GM18873 (cell line): ENCODE data around the gene MVB12B.

ENCODE experiments used
- ATAC-seq: cut with Tn5 transposase; IDR thresholded peaks from one replicate; pipeline ENCODE4 v1.9.1; 2021; ENCODE audit warnings: mild to moderate bottlenecking, moderate library complexity, moderate number of reproducible peaks; ENCODE audit not compliant: unreplicated experiment, low FRiP score

The MVB12B gene

DNA sequence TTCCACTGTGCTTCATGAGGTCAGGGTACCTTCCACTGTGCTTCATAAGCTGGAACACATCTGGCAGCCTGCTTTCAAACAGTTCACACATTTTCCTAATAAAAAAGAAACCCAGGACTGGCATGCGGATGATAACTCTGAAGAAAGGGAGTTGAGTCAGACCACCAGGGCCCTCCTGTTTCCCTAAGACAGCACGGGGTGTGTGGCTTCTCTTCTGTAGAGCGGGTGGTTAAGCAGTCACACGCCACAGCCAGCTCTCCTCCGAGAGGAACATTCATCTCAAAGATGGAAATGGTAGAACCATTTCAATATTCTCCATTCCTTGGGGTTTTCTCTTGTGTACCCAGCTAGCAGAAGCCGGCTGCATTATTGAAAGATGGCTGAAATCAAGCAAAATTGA is 159.0 kb downstream of the MVB12B start:
- no peak for ATAC-seq

GRCh38 chr9:126486276-126486675 is 159.6 kb downstream of the MVB12B start:
- ATAC-seq: no peak

GRCh38 chr9:126487856-126488255 is 161.2 kb downstream of the MVB12B start:
- ATAC-seq: no peak

DNA sequence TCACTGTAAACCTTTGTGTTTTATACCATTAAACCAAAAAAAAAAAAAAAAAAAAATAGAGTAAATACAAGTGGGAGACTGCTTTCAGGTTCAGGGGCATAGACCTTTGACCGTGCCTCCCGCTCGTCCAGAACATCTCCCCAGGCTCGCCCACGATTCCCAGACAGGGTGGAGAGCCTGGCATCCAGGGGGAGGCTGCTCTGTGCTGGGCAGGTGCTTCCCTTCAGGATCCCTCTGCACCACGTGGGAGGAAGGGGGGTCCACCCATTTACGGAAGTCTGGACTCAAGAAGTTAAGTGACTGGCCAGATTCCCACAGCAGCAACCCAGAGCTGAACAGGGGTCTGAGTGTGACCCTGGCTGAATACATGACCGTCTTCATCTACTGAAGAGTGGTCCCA is 161.7 kb downstream of the MVB12B start:
- no peak for ATAC-seq

DNA sequence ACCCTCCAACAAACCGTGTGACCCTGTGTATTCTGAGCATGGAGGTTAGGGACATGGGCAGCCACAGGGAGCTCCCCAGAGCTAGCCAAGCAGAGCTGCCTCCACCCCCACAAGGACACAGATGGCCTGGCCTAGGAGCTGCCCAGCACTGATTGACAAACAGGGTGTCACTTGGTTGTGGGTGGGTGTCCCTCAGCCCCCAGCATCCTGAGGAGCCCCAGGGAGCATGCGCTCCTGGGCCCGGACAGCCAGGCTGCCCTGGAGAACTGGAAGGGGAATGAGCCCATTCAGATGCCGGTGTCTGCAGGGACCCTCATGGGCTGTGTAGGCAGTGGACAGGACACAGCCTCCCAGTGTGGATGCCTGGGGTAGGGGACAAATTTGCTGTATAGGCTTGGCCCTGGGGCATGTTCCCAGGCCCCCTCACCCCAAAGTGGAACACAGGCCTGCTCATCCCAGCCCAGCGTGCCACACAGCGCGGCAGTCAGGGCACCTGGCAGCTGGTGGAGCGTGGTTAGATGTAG is 162.3 kb downstream of the MVB12B start:
- no peak for ATAC-seq

DNA sequence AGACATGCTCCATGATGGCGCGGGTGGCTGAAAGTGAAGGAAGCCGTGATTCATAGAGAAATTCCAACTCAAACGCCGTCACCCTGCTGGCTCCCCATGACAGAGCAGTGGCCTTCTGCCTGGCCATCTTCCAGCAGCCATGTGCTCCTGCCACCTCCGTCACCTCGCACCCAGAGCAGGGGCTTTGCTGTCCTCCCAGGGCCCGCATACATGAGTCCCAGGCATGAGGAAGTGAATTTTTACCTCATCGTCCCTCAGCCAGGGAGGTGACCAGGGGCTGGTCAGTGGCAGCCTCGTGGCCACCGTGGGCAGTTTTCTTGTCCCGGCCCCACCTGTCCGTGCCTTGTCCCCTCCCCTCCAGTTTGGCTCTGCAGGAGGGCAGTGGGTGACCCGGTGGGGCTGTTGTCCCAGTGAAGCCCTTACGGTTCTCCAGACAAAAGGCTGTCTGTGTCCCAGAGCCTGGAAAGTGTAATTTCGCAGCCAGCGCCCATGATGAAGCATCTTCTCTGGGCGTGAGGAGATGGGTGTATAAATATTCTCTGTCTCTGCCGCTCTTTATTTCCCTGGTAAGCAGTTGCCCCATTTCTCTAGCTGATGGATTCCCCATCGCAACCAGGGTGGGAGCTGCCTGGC is 163.1 kb downstream of the MVB12B start:
- no peak for ATAC-seq

DNA sequence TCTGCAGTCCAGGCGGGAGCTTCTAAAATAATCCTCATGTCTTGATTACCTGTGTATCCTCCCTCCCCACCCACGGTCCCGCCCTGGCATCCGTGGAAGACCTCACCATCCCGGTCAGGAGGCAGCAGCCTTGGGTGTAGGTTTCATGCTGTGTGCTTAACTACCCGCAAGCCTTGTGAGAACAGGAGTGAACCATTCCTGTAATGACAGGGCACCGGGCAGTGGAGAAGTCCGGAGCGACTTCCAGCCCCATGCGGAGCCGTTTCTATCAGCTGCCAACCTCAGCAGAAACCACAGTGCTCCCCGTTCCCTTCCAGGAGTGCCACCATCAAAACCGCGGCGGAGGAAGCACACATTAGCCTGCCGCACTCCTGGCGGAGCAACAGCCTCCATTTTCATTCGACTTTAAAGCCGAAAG is 163.6 kb downstream of the MVB12B start:
- no peak for ATAC-seq

DNA sequence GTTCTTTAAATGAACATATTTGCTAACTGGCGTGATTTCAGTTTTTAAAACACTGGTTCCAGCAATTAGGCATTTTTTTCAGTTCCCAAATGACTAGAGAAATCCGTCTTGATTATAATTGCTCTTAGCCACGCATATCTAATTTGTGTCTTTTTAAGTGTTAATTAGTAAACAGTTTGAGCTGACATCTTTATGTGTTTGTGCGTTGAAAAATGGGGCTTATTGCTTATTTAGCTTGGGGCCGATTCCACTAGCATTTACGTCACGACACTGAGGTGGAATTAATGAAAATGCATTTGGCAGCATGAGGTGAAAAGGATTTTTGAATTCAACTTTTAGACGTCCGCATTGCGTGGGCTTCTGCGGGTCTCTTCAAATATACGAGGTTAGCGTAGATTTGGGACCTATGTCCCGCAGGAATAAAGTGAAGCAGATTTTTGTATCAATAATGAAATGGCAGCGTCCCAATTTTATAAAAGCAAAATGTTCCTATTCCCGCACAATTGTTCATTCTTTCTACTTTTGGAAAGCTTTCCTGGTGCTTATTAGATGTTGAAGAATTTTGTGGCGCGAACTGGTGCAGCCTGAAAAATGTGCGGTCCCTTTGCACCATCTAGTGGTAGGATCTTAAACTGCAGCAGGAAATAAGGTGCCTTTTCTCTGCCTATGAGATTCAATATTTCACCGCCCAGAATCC is 164.4 kb downstream of the MVB12B start:
- no peak for ATAC-seq

- no peak for ATAC-seq
Measured at GRCh38 chr9:126491568-126491879, 164.9 kb downstream of the MVB12B start.

DNA sequence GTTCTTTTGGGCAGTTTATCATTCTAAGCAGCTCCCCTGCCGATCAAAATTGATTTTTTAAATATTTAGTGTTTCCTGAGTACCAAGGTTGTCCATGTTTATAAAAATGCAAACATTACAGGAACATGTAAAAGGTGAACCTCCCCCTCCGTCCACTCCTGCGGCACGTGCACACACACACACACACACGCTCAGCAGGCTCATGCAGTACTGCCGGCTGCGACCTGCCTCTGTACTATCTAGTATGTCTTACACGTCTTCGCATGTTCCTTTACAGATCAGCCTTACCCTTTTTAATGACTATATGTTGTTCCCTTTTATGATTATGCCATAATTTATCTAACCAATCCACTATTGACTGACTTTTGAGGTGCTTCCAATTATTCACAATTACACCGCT is 165.3 kb downstream of the MVB12B start:
- no peak for ATAC-seq

- no peak for ATAC-seq
Measured at GRCh38 chr9:126494264-126494663, 167.6 kb downstream of the MVB12B start.

- no peak for ATAC-seq
Measured at GRCh38 chr9:126494746-126495145, 168.1 kb downstream of the MVB12B start.

DNA sequence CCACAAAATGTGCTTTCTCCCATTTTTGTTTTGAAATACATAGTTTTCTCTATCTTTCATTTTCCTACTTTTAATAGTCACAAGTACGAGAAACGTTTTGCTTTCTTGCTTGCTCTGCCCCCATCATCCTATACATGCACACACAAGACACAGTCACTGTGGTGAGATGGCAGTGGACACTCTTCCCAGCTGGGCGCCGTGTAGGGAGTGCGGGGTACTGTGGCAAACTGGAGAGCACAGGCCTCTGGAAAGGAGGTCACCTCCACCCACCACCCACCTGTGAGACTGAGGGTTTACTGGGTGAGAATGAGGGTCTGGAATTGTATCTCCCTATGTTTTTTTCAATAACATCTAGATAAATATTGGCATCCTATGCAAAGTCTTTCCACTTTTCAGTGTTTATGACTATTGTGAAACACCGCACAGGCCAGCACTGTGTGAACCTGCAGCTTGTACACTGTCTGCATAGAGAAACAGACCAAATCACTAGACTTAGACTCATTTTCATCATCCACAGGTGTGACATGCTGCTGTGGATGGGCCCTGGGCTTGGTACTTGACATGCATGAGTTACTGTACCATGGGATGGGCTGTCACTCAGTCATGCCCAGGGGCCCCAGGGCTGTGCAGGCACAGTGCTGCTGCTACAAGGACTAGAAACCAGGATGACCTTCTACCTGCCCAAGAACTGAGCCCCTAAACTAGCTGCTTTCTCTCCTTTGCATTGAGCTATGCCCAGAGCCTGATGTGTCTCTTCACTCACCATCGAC is 169.0 kb downstream of the MVB12B start:
- no peak for ATAC-seq

DNA sequence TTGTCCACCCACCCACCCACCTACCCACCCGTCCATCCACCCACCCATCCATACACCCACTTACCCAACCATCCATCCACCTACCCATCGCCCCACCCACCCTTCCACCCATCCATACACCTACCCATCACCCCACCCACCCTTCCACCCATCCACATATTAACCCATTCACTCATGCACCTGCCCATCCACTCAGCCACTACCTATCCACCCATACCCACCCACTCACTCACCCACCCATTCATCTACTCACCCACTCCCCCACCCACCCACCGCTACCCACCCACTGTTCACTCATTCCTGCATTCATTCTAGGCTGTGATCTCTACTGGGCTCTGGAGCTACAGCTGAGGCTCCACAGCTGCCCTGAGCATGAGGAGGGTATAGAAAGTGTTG is 169.6 kb downstream of the MVB12B start:
- ATAC-seq: no peak

DNA sequence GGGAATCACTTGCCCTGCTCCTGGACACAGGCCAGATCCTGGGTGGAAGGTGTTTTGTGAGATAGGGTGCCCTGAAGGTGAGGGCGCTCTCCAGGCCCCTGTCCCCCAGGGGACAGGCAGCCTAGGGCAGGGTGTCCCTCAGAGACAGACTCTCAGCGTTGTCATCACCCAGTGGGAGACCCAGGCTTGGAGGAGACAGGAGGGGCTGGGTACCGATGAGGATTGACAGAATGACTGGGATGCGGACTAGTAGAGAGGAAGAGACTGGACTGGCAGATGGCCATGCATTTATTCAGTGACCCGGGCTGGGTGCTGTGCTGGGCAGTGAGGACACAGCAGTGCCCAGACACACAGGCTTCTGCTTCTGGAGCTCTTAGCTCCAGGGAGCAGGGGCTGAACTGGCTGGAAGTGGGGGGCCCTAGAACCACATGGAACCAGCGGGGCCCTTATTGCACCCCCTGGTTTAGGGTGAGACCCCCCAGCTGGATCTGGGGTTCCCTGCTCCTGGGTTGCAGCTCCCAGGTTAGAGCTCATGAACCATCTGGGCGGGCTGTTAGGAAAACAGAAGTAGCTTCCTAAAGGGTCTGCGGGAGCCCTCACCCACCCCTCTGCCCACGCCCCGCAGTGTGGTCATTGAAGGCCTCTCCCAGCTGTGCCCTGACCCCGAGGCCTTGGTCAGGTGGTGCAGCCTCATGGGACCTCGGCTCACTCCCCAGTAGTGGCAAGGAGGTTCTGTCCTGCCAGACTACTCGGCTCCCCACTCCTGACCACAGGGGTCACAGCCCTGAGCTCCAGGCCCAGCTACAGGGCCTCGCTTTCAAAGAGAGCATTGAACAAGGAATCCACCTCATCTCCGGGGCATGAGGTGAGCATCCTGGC is 170.4 kb downstream of the MVB12B start:
- no peak for ATAC-seq

GRCh38 chr9:126497660-126498275 is 171.1 kb downstream of the MVB12B start:
- ATAC-seq: no peak

DNA sequence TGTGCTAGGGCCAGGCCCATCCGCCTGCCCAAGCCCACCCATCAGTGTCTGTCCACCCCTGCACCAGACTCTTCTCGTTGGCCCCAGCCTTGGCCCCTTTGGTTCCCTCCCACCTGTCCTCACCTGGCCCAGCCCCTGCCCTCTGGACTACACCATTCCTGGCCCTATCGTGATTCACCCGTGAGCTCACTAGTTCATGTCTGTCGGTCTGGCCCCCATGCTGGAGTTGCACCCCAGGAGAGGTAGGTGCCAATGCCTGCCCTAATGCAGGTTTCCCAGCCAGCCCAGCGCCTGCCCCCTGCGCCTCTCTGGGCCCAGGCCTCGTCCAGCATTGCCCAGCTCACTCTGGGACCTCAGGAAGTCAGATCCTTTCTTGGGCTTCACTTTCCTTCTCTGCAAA is 171.7 kb downstream of the MVB12B start:
- no peak for ATAC-seq

GRCh38 chr9:126499005-126499910 is 172.6 kb downstream of the MVB12B start:
- no peak for ATAC-seq

DNA sequence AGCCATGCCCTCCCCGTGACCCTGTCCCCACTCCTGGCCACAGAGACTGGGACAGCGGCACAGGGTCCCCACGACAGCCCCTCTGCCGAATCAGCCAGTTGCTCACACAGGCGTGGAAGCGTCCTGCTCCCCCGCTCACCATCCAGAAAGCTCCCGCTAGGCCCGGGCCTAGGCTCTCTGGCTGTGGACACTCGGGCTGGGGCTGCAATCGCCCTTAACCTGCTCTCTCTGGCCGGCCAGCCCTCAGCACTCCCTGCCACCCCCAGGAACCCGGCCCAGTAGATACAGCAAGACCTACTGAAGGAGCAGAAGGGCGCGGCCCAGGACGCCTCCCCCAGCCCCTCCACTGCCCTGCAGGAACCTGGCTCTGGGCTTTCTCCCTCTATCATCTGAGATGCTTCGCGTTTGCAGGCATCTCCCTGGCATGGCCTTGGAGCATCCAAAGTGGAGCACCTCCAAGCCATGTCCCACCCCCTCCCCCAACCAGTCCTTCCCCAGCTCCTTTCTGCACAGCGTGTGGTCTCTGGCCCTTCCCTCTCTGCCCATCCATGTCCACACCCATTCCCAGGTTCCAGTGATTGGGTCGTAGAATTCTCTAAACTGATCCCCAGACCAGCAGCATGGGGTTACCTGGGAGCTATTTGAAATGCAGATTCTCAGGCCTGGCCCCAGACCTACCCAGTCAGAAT is 173.4 kb downstream of the MVB12B start:
- no peak for ATAC-seq
